Measurements from ENCODE around the gene DENND2D. TPM values are rescaled to one million over a fixed set of nuclear protein-coding genes. Genes with fewer than 3 reads are reported as not detected.

DENND2D gene
- 102 and 111 TPM in 2 replicates for total RNA-seq
- total RNA-seq (2013) = 108 TPM
- 40.1 and 48.0 TPM in 2 replicates for polyA plus RNA-seq
- polyA minus RNA-seq = 53.7 and 69.9 TPM in 2 replicates

GRCh38 chr1:111199881-111200801 lies at the start of gene DENND2D:
TSS of gene DENND2D (minus strand) at chr1:111200646. CDS start at chr1:111200459, 187 bp downstream.
- Mint-ChIP-seq H3K9me3 (ENCODE audit: insufficient read depth) (no peaks in the 10 kb centered on the region), H3K27me3 (no peaks in the 10 kb centered on the region), H3K4me3 (peak within 1 kb of the TSS; percentile 66), H3K27ac (peak within 1 kb of the TSS; percentile 96), H3K4me1 (peaks cover 88% of the 10 kb centered on the region)
- peaks cover 54 to 92% of the 10 kb centered on the region in 2 donors for H3K4me1 ChIP-seq (ENCODE audit: control insufficient read depth in 2 of 2, insufficient read depth in 2 of 2, low read length in 2 of 2)
- H3K36me3 ChIP-seq (replicated peaks in 1 of 2; ENCODE audit: control extremely low read depth in 1 of 2, control insufficient read depth in 1 of 2, extremely low read depth in 1 of 2, insufficient read depth in 2 of 2, low read length in 1 of 2) = peaks cover 6 to 53% of the 10 kb centered on the region in 2 experiments
- 82% methylated on average over 13 of the region's 17 CpGs for WGBS (ENCODE audit: insufficient coverage)
- H3K9ac ChIP-seq (ENCODE audit: low read length) = no peak within 1 kb of the TSS
- intact Hi-C loops (cut with micrococcal nuclease) = loop anchor here (5.0 to 10.0 kb wide), 3 partner anchors 32 to 415 kb away; partner anchors contain the start of gene LRIF1
- H2AFZ ChIP-seq (ENCODE audit: insufficient read depth, low read depth, low read length, poor library complexity, severe bottlenecking) = no peak within 1 kb of the TSS
- H3K4me2 ChIP-seq (replicated peaks; ENCODE audit: low read depth, low read length, poor library complexity, severe bottlenecking) = peak within 1 kb of the TSS; percentile 88
- CTCF ChIA-PET = interaction anchor here (2.5 to 9.3 kb wide), 3 partner anchors 18 to 200 kb away, joined by 13 to 205 read pairs (median 19); no protein-coding TSS in a partner anchor
- DNase-seq = peak; percentile 49
- peak within 1 kb of the TSS in 2 of 5 experiments; percentile 6 to 10 for H3K4me3 ChIP-seq (ENCODE audit: control extremely low read depth in 1 of 5, extremely low read depth in 1 of 5, insufficient read depth in 1 of 5, low read depth in 2 of 5, low read length in 4 of 5)
- peak within 1 kb of the TSS; percentile 21 to 50 for H3K27ac ChIP-seq (ENCODE audit: low read length in 2 of 2)
- ATAC-seq (ENCODE audit: low read depth) = no peak
- H4K20me1 ChIP-seq (ENCODE audit: control insufficient read depth, insufficient read depth, low read length, poor library complexity, severe bottlenecking) = no peaks in the 10 kb centered on the region
- TF ChIP-seq CTCF (IDR thresholded peaks at IDR 0.05) (no peak), EZH2 (IDR thresholded peaks at IDR 0.05; ENCODE audit: borderline replicate concordance, insufficient read depth, low read depth, low read length, poor library complexity, severe bottlenecking) (no peak)
- POLR2A ChIA-PET = interaction anchor here (7.8 kb wide), 1 partner anchor 18 kb away, joined by 138 read pairs; no protein-coding TSS in a partner anchor
- no peaks in the 10 kb centered on the region for H3K9me3 ChIP-seq (ENCODE audit: control extremely low read depth in 1 of 3, control insufficient read depth in 2 of 3, insufficient read depth in 1 of 3, low read length in 2 of 3)
- H3K27me3 ChIP-seq (replicated peaks in 1 of 4; ENCODE audit: control extremely low read depth in 1 of 4, control insufficient read depth in 3 of 4, insufficient read depth in 4 of 4, low read length in 3 of 4) = no peaks in the 10 kb centered on the region
- peaks cover 47% of the 10 kb centered on the region for H3K79me2 ChIP-seq (ENCODE audit: control insufficient read depth, insufficient read depth, low read length)

All from B cell (primary cell).